ENCODE data around the gene LMNA. TPM values are rescaled to one million over a fixed set of nuclear protein-coding genes. Genes with fewer than 3 reads are reported as not detected.

Gene LMNA
- total and polyA plus RNA-seq, 7 donors: 108 to 241 (median 187) TPM

GRCh38 chr1:156096640-156097391 is 17.7 kb upstream of the LMNA start:
- no peaks in the 10 kb centered on the region for H3K9me3 ChIP-seq
- no peaks in the 10 kb centered on the region for H3K27me3 ChIP-seq
- no peaks in the 10 kb centered on the region for H3K36me3 ChIP-seq
- intact Hi-C loops (cut with DNase I): loop anchor here (1.0 kb wide), 1 partner anchor 33 kb away; no protein-coding TSS in a partner anchor
- TF ChIP-seq EP300 (IDR thresholded peaks at IDR 0.05) (no peak), POLR2AphosphoS5 (IDR thresholded peaks at IDR 0.05) (peak; percentile 38 to 51 (median 40)), CTCF (IDR thresholded peaks at IDR 0.05) (peak; percentile 95 to 98 (median 96))
- 18 to 31% methylated on average over 14 of the region's 14 CpGs for WGBS, 2 donors
- H3K27ac ChIP-seq: peak overlapping the region; percentile 64 to 84 (median 75)
- H3K4me1 ChIP-seq: peaks cover 0 to 39% (median 16%) of the 10 kb centered on the region in 4 donors
- peak; percentile 96 for DNase-seq
- no peak overlapping the region for H3K4me3 ChIP-seq

- Histone ChIP-seq H3K27me3 (no peaks in the 10 kb centered on the region), H3K36me3 (no peaks in the 10 kb centered on the region), H3K4me1 (peaks cover 0 to 47% (median 24%) of the 10 kb centered on the region in 4 donors), H3K4me3 (no peak overlapping the region), H3K9me3 (no peaks in the 10 kb centered on the region), H3K27ac (peak overlapping the region; percentile 64 to 84 (median 75))
- TF ChIP-seq POLR2A (IDR thresholded peaks at IDR 0.05): no peak
- no peak for TF ChIP-seq CTCF (IDR thresholded peaks at IDR 0.05)
- TF ChIP-seq EP300 (IDR thresholded peaks at IDR 0.05): no peak
- TF ChIP-seq POLR2AphosphoS5 (IDR thresholded peaks at IDR 0.05): no peak
- DNase-seq: no peak
- intact Hi-C loops (cut with DNase I): no loop called here
- WGBS, 2 donors: 89 to 91% methylated on average over 9 of the region's 9 CpGs
Measured at GRCh38 chr1:156097499-156098178, 16.9 kb upstream of the LMNA start.

- H3K36me3 ChIP-seq: no peaks in the 10 kb centered on the region
- TF ChIP-seq CTCF (IDR thresholded peaks at IDR 0.05): no peak
- no peak for TF ChIP-seq POLR2A (IDR thresholded peaks at IDR 0.05)
- no peak for TF ChIP-seq POLR2AphosphoS5 (IDR thresholded peaks at IDR 0.05)
- TF ChIP-seq EP300 (IDR thresholded peaks at IDR 0.05): no peak
- 83 to 86% methylated on average over 2 of the region's 2 CpGs for WGBS, 2 donors
- H3K4me3 ChIP-seq: no peak overlapping the region
- peaks cover 0 to 59% (median 36%) of the 10 kb centered on the region in 4 donors for H3K4me1 ChIP-seq
- intact Hi-C loops (cut with DNase I): no loop called here
- H3K27me3 ChIP-seq: no peaks in the 10 kb centered on the region
- no peak for DNase-seq
- no peaks in the 10 kb centered on the region for H3K9me3 ChIP-seq
- H3K27ac ChIP-seq: peak overlapping the region in 1 of 4 donors; percentile 84
Measured at GRCh38 chr1:156098784-156099183, 15.7 kb upstream of the LMNA start.

- no peak for DNase-seq
- no peaks in the 10 kb centered on the region for H3K27me3 ChIP-seq
- H3K27ac ChIP-seq: no peak overlapping the region
- intact Hi-C loops (cut with DNase I): no loop called here
- TF ChIP-seq EP300 (IDR thresholded peaks at IDR 0.05): no peak
- TF ChIP-seq POLR2AphosphoS5 (IDR thresholded peaks at IDR 0.05): no peak
- no peak for TF ChIP-seq CTCF (IDR thresholded peaks at IDR 0.05)
- TF ChIP-seq POLR2A (IDR thresholded peaks at IDR 0.05): no peak
- no peaks in the 10 kb centered on the region for H3K36me3 ChIP-seq
- WGBS, 2 donors: 76 to 91% methylated on average over 3 of the region's 3 CpGs
- H3K9me3 ChIP-seq: no peaks in the 10 kb centered on the region
- no peak overlapping the region for H3K4me3 ChIP-seq
- H3K4me1 ChIP-seq: peaks cover 0 to 64% (median 41%) of the 10 kb centered on the region in 4 donors
Measured at GRCh38 chr1:156099282-156099681, 15.2 kb upstream of the LMNA start.

Measured in sigmoid colon (tissue), 7 donors.